Naive thymus-derived CD4-positive, alpha-beta T cell (primary cell): ENCODE results near the gene PDCL2. TPM values are rescaled to one million over a fixed set of nuclear protein-coding genes. Genes with fewer than 3 reads are reported as not detected.

ENCODE experiments used
- ATAC-seq: fragments of 150-1000 bp; cut with Tn5 transposase; 2 replicates; pipeline ENCODE4 v1.10.0; 2021; ENCODE audit warnings: mild to moderate bottlenecking, moderate library complexity
- CTCF ChIA-PET: fragments of 350-600 bp; sonication (Branson Sonifier 250); formaldehyde crosslinking; loops from one replicate; lab custom pipeline; 2021; ENCODE audit warnings: antibody characterized with exemption; lab: Charles Lee
- POLR2A ChIA-PET: fragments of 350-600 bp; sonication (Branson Sonifier 250); formaldehyde crosslinking; loops from one replicate; lab custom pipeline; 2021; ENCODE audit warnings: antibody characterized with exemption, inconsistent platforms; lab: Charles Lee
- DNase-seq, 9 donors: peaks; one replicate each; pipeline versions ENCODE4 v3.0.0 to v3.0.0-alpha.2; 2020 to 2022; ENCODE audit warnings: mixed read lengths in 1 of 9
- H3K27ac ChIP-seq: one replicate; pipeline ENCODE4 v1.7.0; 2013; ENCODE audit warnings: mild to moderate bottlenecking, low read depth, low read length, moderate library complexity
- H3K27me3 ChIP-seq, 2 donors: one replicate each; pipeline ENCODE4 v1.7.0; 2013; ENCODE audit warnings: low read length in 2 of 2, mild to moderate bottlenecking in 2 of 2, moderate library complexity in 2 of 2; ENCODE audit not compliant: control insufficient read depth in 2 of 2, insufficient read depth in 2 of 2
- H3K36me3 ChIP-seq, 3 experiments: 1 replicate in 2 of 3; 2 replicates in 1 of 3; pipeline ENCODE4 v1.7.0; 2013; ENCODE audit warnings: low read length in 3 of 3, mild to moderate bottlenecking in 3 of 3, moderate library complexity in 1 of 3; ENCODE audit not compliant: insufficient read depth in 3 of 3, control insufficient read depth in 2 of 3
- H3K4me1 ChIP-seq, 2 donors: one replicate each; pipeline ENCODE4 v1.7.0; 2013; ENCODE audit warnings: low read length in 2 of 2, mild to moderate bottlenecking in 2 of 2, moderate library complexity in 1 of 2; ENCODE audit not compliant: control insufficient read depth in 2 of 2, insufficient read depth in 2 of 2
- H3K4me3 ChIP-seq: 2 replicates; pipeline ENCODE4 v1.7.0; 2013; ENCODE audit warnings: mild to moderate bottlenecking, low read length
- H3K9me3 ChIP-seq, 3 experiments: 1 replicate in 2 of 3; 2 replicates in 1 of 3; pipeline ENCODE4 v1.7.0; 2013; ENCODE audit warnings: low read length in 3 of 3; ENCODE audit not compliant: control insufficient read depth in 2 of 3
- H3K27ac Mint-ChIP-seq, 9 donors: one replicate each; pipeline ENCODE4 v1.8.0; 2020 to 2022; ENCODE audit warnings: mixed read lengths in 9 of 9, mild to moderate bottlenecking in 8 of 9, moderate library complexity in 5 of 9, inconsistent platforms in 2 of 9
- H3K27me3 Mint-ChIP-seq, 5 donors: one replicate each; pipeline ENCODE4 v1.8.0; 2021 to 2022; ENCODE audit warnings: mixed read lengths in 5 of 5, mild to moderate bottlenecking in 1 of 5
- H3K36me3 Mint-ChIP-seq, 5 donors: one replicate each; pipeline ENCODE4 v1.8.0; 2020 to 2022; ENCODE audit warnings: mixed read lengths in 5 of 5, mild to moderate bottlenecking in 3 of 5, inconsistent platforms in 1 of 5
- H3K4me1 Mint-ChIP-seq, 7 donors: one replicate each; pipeline ENCODE4 v1.8.0; 2020 to 2022; ENCODE audit warnings: mixed read lengths in 7 of 7, mild to moderate bottlenecking in 3 of 7, inconsistent platforms in 1 of 7
- H3K4me3 Mint-ChIP-seq, 10 donors: one replicate each; pipeline ENCODE4 v1.8.0; 2020 to 2022; ENCODE audit warnings: mild to moderate bottlenecking in 10 of 10, mixed read lengths in 10 of 10, moderate library complexity in 6 of 10, inconsistent platforms in 2 of 10
- H3K9me3 Mint-ChIP-seq, 11 donors: one replicate each; pipeline ENCODE4 v1.8.0; 2020 to 2022; ENCODE audit warnings: mixed read lengths in 11 of 11, mild to moderate bottlenecking in 4 of 11, inconsistent platforms in 1 of 11, moderate library complexity in 1 of 11
- intact Hi-C, 2 donors: fragments of 100-400 bp; cut with micrococcal nuclease; formaldehyde crosslinking; loops; one replicate each; pipeline ENCODE4 v1.15.1; 2023
- polyA plus RNA-seq, 2 donors: library from polyadenylated mRNA; unstranded; fragments of 300-500 nt; fragmentation: Illumina TruSeq; gene quantifications; one replicate each; pipeline ENCODE4 v1.2.3, GENCODE V29; 2021
- total RNA-seq, 6 experiments: library from RNA in 5 of 6; stranded (reverse) in 5 of 6; gene quantifications; 1 replicate in 5 of 6; 2 replicates in 1 of 6; pipeline ENCODE4 v1.2.3 and lab custom pipeline; 2021 to 2026

The PDCL2 gene
- total and polyA plus RNA-seq, 7 experiments from 2014 or later: not detected

- intact Hi-C loops: loop anchor here (5.0 to 10.0 kb wide), 8 partner anchors 58 to 1485 kb away; partner anchors contain the start of genes CHIC2 (in 1 of the 2), NOA1 (in 1 of the 2), PAICS (in 1 of the 2) and POLR2B (in 1 of the 2)
- no peak for ATAC-seq
- CTCF ChIA-PET: interaction anchor here (0.6 kb wide), 1 partner anchor 402 kb away, joined by 3 read pairs; no protein-coding TSS in a partner anchor
- H3K4me3 ChIP-seq: no peak overlapping the region
- H3K9me3 Mint-ChIP-seq: no peaks in the 10 kb centered on the region
- H3K4me3 Mint-ChIP-seq: peak overlapping the region in 1 of 10 donors; percentile 3
- peaks cover 5 to 33% (median 21%) of the 10 kb centered on the region in 7 donors for H3K4me1 Mint-ChIP-seq
- POLR2A ChIA-PET: no interaction called here
- no peak overlapping the region for H3K27ac ChIP-seq
- no peaks in the 10 kb centered on the region for H3K36me3 Mint-ChIP-seq
- H3K27me3 Mint-ChIP-seq: peaks cover 0 to 31% (median 1%) of the 10 kb centered on the region in 5 donors
- H3K27me3 ChIP-seq: no peaks in the 10 kb centered on the region
- H3K36me3 ChIP-seq: peaks cover 0 to 10% (median 0%) of the 10 kb centered on the region in 3 experiments
- DNase-seq: no peak
- peaks cover 5 to 8% of the 10 kb centered on the region in 2 donors for H3K4me1 ChIP-seq
- peak overlapping the region in 2 of 9 donors; percentile 32 to 55 for H3K27ac Mint-ChIP-seq
- H3K9me3 ChIP-seq: no peaks in the 10 kb centered on the region
These were observed 42.2 kb downstream of the PDCL2 start for GRCh38 chr4:55549888-55550287.

DNA sequence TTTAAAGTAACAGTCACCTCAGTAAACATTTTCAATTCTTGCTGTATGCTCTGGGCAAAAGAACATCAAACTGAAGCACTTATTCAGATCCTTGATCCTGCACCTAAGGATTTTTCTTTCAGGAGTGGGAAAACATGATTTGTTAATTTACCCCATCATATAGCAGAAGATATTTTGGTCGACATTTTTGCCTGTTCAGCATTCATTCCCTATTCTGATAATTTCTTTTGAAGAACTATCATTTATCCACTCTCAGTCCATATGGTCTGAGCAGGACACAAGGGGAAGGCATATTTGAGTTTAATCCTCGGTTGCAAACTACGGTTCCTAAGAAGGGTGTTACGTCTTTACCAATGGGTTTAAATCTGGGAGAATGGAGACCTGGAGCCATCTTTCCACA lies 44.1 kb downstream of the PDCL2 start:
- H3K9me3 ChIP-seq: no peaks in the 10 kb centered on the region
- H3K9me3 Mint-ChIP-seq: no peaks in the 10 kb centered on the region
- intact Hi-C loops: loop anchor here (1.0 to 10.0 kb wide), 15 partner anchors 56 to 1483 kb away; partner anchors contain the start of genes POLR2B (in 2 of the 2), AASDH (in 1 of the 2), CEP135 (in 1 of the 2) and CHIC2 (in 1 of the 2)
- H3K36me3 Mint-ChIP-seq: no peaks in the 10 kb centered on the region
- H3K4me1 ChIP-seq: peaks cover 5 to 8% of the 10 kb centered on the region in 2 donors
- peak overlapping the region; percentile 82 for H3K4me3 ChIP-seq
- no peaks in the 10 kb centered on the region for H3K27me3 ChIP-seq
- ATAC-seq (no peak), DNase-seq (no peak)
- CTCF ChIA-PET: no interaction called here
- POLR2A ChIA-PET: no interaction called here
- peaks cover 0 to 10% (median 0%) of the 10 kb centered on the region in 3 experiments for H3K36me3 ChIP-seq
- peak overlapping the region in 6 of 9 donors; percentile 77 to 91 (median 83) for H3K27ac Mint-ChIP-seq
- H3K4me1 Mint-ChIP-seq: peaks cover 21 to 50% (median 38%) of the 10 kb centered on the region in 7 donors
- H3K27me3 Mint-ChIP-seq: peaks cover 0 to 29% (median 0%) of the 10 kb centered on the region in 5 donors
- no peak overlapping the region for H3K27ac ChIP-seq
- H3K4me3 Mint-ChIP-seq: peak overlapping the region; percentile 88 to 96 (median 93)

GRCh38 chr4:55547466-55547770 lies 44.6 kb downstream of the PDCL2 start:
- Mint-ChIP-seq H3K4me3 (peak overlapping the region; percentile 88 to 96 (median 93)), H3K4me1 (peaks cover 21 to 54% (median 39%) of the 10 kb centered on the region in 7 donors), H3K27me3 (peaks cover 0 to 29% (median 0%) of the 10 kb centered on the region in 5 donors), H3K36me3 (no peaks in the 10 kb centered on the region), H3K27ac (peak overlapping the region; percentile 20 to 91 (median 82)), H3K9me3 (no peaks in the 10 kb centered on the region)
- peaks cover 0 to 10% (median 0%) of the 10 kb centered on the region in 3 experiments for H3K36me3 ChIP-seq
- POLR2A ChIA-PET: interaction anchor here (1.5 kb wide), 1 partner anchor 99 kb away, joined by 5 read pairs; no protein-coding TSS in a partner anchor
- CTCF ChIA-PET: interaction anchor here (0.7 kb wide), 1 partner anchor 394 kb away, joined by 3 read pairs; no protein-coding TSS in a partner anchor
- H3K27ac ChIP-seq: peak overlapping the region; percentile 84
- H3K4me1 ChIP-seq: peaks cover 5 to 8% of the 10 kb centered on the region in 2 donors
- peak overlapping the region; percentile 82 for H3K4me3 ChIP-seq
- intact Hi-C loops: loop anchor here (1.0 to 10.0 kb wide), 15 partner anchors 55 to 1483 kb away; partner anchors contain the start of genes POLR2B (in 2 of the 2), AASDH (in 1 of the 2), CEP135 (in 1 of the 2) and CHIC2 (in 1 of the 2)
- H3K27me3 ChIP-seq: no peaks in the 10 kb centered on the region
- no peak for ATAC-seq
- H3K9me3 ChIP-seq: no peaks in the 10 kb centered on the region
- DNase-seq: no peak

DNA sequence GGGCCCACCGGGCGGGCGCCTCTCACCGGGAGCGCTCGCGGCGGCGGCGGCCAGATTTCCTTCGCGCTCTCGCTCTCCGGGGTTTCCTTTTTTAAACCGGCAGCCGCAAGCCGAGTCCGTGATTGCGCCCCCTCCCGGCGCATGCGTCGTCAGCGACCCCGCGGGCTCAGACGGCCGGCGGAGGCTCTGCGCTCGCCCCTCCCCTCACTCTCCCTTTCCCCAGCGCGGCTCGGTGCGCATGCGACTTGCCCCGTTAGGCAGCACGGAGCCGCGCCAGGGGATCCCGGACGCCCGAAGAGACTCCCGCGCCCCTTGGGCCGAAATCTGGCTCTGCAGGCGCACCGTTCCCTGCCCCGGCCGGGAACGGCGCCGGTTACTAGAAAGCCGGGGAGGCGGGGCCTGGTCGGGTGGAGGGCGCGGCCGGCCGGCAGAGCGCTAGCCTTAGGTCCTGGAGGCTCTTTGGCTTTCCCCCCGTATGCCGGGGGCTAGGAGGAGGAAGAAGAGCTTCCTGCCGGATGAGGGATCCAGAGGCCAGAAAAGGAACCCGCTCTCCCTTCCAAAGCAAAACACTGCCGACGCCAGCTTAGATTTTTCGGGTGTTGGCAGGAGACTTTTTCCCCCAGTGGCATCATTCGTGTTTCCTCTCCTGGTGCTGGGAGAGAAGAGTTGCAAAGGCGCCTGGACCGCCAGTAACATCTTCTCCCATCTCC lies 45.1 kb downstream of the PDCL2 start, which contains the start of gene CLOCK:
CLOCK (minus strand) TSS at position 154 of the 710 bp plus-strand sequence. CDS start 64,124 bp downstream, outside the sequence.
- intact Hi-C loops: loop anchor here (1.0 to 10.0 kb wide), 19 partner anchors 9 to 1482 kb away; partner anchors contain the start of genes EXOC1 (in 2 of the 2), POLR2B (in 2 of the 2), SRD5A3 (in 2 of the 2) and TMEM165 (in 2 of the 2)
- peaks cover 5 to 8% of the 10 kb centered on the region in 2 donors for H3K4me1 ChIP-seq
- H3K4me3 ChIP-seq: peak within 1 kb of the TSS; percentile 82
- CTCF ChIA-PET: interaction anchor here (0.7 kb wide), 1 partner anchor 393 kb away, joined by 3 read pairs; no protein-coding TSS in a partner anchor
- ATAC-seq (peak; percentile 82), DNase-seq (peak; percentile 79 to 87 (median 83))
- no peaks in the 10 kb centered on the region for H3K27me3 ChIP-seq
- peak within 1 kb of the TSS; percentile 88 to 96 (median 94) for H3K4me3 Mint-ChIP-seq
- no peaks in the 10 kb centered on the region for H3K36me3 Mint-ChIP-seq
- H3K4me1 Mint-ChIP-seq: peaks cover 21 to 57% (median 40%) of the 10 kb centered on the region in 7 donors
- H3K9me3 Mint-ChIP-seq: no peaks in the 10 kb centered on the region
- H3K36me3 ChIP-seq: peaks cover 0 to 10% (median 0%) of the 10 kb centered on the region in 3 experiments
- peak within 1 kb of the TSS; percentile 84 for H3K27ac ChIP-seq
- peak within 1 kb of the TSS; percentile 87 to 92 (median 90) for H3K27ac Mint-ChIP-seq
- H3K27me3 Mint-ChIP-seq: peaks cover 0 to 29% (median 0%) of the 10 kb centered on the region in 5 donors
- POLR2A ChIA-PET: interaction anchor here (0.8 to 2.0 kb wide), 5 partner anchors 98 to 401 kb away, joined by 3 to 14 read pairs (median 5); partner anchors contain the start of genes SRD5A3 and TMEM165
- no peaks in the 10 kb centered on the region for H3K9me3 ChIP-seq

GRCh38 chr4:55546506-55546755 lies 45.6 kb downstream of the PDCL2 start:
- H3K27me3 ChIP-seq: no peaks in the 10 kb centered on the region
- POLR2A ChIA-PET: interaction anchor here (0.8 to 2.0 kb wide), 9 partner anchors 8 to 841 kb away, joined by 3 to 14 read pairs (median 4); partner anchors contain the start of genes AASDH, SRD5A3 and TMEM165
- Mint-ChIP-seq H3K4me1 (peaks cover 21 to 61% (median 45%) of the 10 kb centered on the region in 7 donors), H3K9me3 (no peaks in the 10 kb centered on the region), H3K27ac (peak overlapping the region in 4 of 9 donors; percentile 77 to 89 (median 84)), H3K36me3 (no peaks in the 10 kb centered on the region), H3K4me3 (peak overlapping the region; percentile 88 to 96 (median 93)), H3K27me3 (peaks cover 0 to 27% (median 0%) of the 10 kb centered on the region in 5 donors)
- ATAC-seq: peak; percentile 78
- intact Hi-C loops: loop anchor here (1.0 to 10.0 kb wide), 19 partner anchors 8 to 1482 kb away; partner anchors contain the start of genes POLR2B (in 2 of the 2), SRD5A3 (in 2 of the 2), TMEM165 (in 2 of the 2) and AASDH (in 1 of the 2)
- CTCF ChIA-PET: interaction anchor here (0.5 to 0.6 kb wide), 2 partner anchors 79 to 129 kb away, joined by 3 read pairs; no protein-coding TSS in a partner anchor
- DNase-seq: no peak
- H3K36me3 ChIP-seq: peaks cover 0 to 10% (median 0%) of the 10 kb centered on the region in 3 experiments
- peaks cover 5 to 8% of the 10 kb centered on the region in 2 donors for H3K4me1 ChIP-seq
- no peaks in the 10 kb centered on the region for H3K9me3 ChIP-seq
- peak overlapping the region; percentile 84 for H3K27ac ChIP-seq
- peak overlapping the region; percentile 82 for H3K4me3 ChIP-seq
